GM23338 (cell line): Measurements from ENCODE around the gene AFAP1L2. TPM values are rescaled to one million over a fixed set of nuclear protein-coding genes. Genes with fewer than 3 reads are reported as not detected.

Experiments used
- ATAC-seq: fragments of 200-7000 bp; cut with Tn5 transposase; 3 replicates; pipeline ENCODE4 v1.9.1; 2020
- DNase-seq: peaks from one replicate; pipeline ENCODE4 v3.0.0-alpha.2; 2015; ENCODE audit warnings: low spot score
- H2AFZ ChIP-seq: fragments of 200-600 bp; sonication (generic); 2 replicates; pipeline ENCODE4 v1.8.0; 2016; ENCODE audit warnings: antibody characterized with exemption, mild to moderate bottlenecking, moderate library complexity
- H3F3A ChIP-seq: fragments of 200-600 bp; sonication (generic); replicated peaks from 2 replicates; pipeline ENCODE4 v1.8.0; 2017; ENCODE audit warnings: antibody characterized with exemption, mixed run types, low read depth
- H3K27ac ChIP-seq: fragments of 200-600 bp; sonication (generic); 2 replicates; pipeline ENCODE4 v1.6.1; 2016; ENCODE audit warnings: low read depth
- H3K27me3 ChIP-seq: fragments of 200-600 bp; sonication (generic); 2 replicates; pipeline ENCODE4 v1.8.0; 2016; ENCODE audit warnings: mild to moderate bottlenecking, mixed run types, moderate library complexity; ENCODE audit not compliant: insufficient read depth
- H3K36me3 ChIP-seq: fragments of 200-600 bp; sonication (generic); 2 replicates; pipeline ENCODE4 v1.8.0; 2016; ENCODE audit warnings: mild to moderate bottlenecking; ENCODE audit not compliant: insufficient read depth
- H3K4me1 ChIP-seq: fragments of 200-600 bp; sonication (generic); 2 replicates; pipeline ENCODE4 v1.8.0; 2016; ENCODE audit warnings: mild to moderate bottlenecking, moderate library complexity; ENCODE audit not compliant: insufficient read depth
- H3K4me2 ChIP-seq: fragments of 200-600 bp; sonication (generic); 2 replicates; pipeline ENCODE4 v1.7.1; 2017; ENCODE audit warnings: mixed run types
- H3K4me3 ChIP-seq: fragments of 200-600 bp; sonication (generic); 2 replicates; pipeline ENCODE4 v1.6.1; 2016; ENCODE audit warnings: mixed run types
- H3K79me2 ChIP-seq: fragments of 200-600 bp; sonication (generic); replicated peaks from 2 replicates; pipeline ENCODE4 v1.8.0; 2017; ENCODE audit warnings: mild to moderate bottlenecking; ENCODE audit not compliant: insufficient read depth
- H3K9me2 ChIP-seq: fragments of 200-600 bp; sonication (generic); 2 replicates; pipeline ENCODE4 v1.8.0; 2017; ENCODE audit not compliant: insufficient read depth
- H4K20me1 ChIP-seq: fragments of 200-600 bp; sonication (generic); replicated peaks from 2 replicates; pipeline ENCODE4 v1.8.0; 2017; ENCODE audit warnings: mild to moderate bottlenecking; ENCODE audit not compliant: insufficient read depth
- H3K27ac Mint-ChIP-seq: 2 replicates; pipeline ENCODE4 v1.8.0; 2020; ENCODE audit warnings: inconsistent platforms, mild to moderate bottlenecking, moderate library complexity, mixed read lengths
- H3K27me3 Mint-ChIP-seq: 3 replicates; pipeline ENCODE4 v1.8.0; 2022; ENCODE audit warnings: low read depth, mild to moderate bottlenecking, moderate library complexity, mixed read lengths, inconsistent platforms; ENCODE audit not compliant: insufficient read depth, poor library complexity
- H3K36me3 Mint-ChIP-seq: 3 replicates; pipeline ENCODE4 v1.8.0; 2021; ENCODE audit warnings: low read depth, mild to moderate bottlenecking, inconsistent platforms, moderate library complexity, mixed read lengths
- H3K4me1 Mint-ChIP-seq: 3 replicates; pipeline ENCODE4 v1.8.0; 2020; ENCODE audit warnings: mild to moderate bottlenecking, inconsistent platforms, mixed read lengths
- H3K4me3 Mint-ChIP-seq: 3 replicates; pipeline ENCODE4 v1.8.0; 2021; ENCODE audit warnings: moderate library complexity, mild to moderate bottlenecking, inconsistent platforms, mixed read lengths
- H3K9me3 Mint-ChIP-seq: 3 replicates; pipeline ENCODE4 v1.8.0; 2020; ENCODE audit warnings: moderate library complexity, mild to moderate bottlenecking, inconsistent platforms, mixed read lengths
- JUNB ChIP-seq: IDR thresholded peaks from one replicate; pipeline ENCODE4 v1.6.1; 2016; ENCODE audit warnings: antibody characterized with exemption; ENCODE audit not compliant: unreplicated experiment
- NANOG ChIP-seq: IDR thresholded peaks from 2 replicates; pipeline ENCODE4 v1.6.1; 2016; ENCODE audit warnings: antibody characterized with exemption, borderline replicate concordance
- POLR2AphosphoS5 ChIP-seq: IDR thresholded peaks from 2 replicates; pipeline ENCODE4 v1.6.1; 2016; ENCODE audit warnings: antibody characterized with exemption, low read depth
- STAT1 ChIP-seq: IDR thresholded peaks from one replicate; pipeline ENCODE4 v1.6.1; 2016; ENCODE audit warnings: antibody characterized with exemption; ENCODE audit not compliant: unreplicated experiment
- ZNF114 ChIP-seq: fragments of 250-450 bp; sonication (Bioruptor Pico); IDR thresholded peaks from 2 replicates; pipeline ENCODE4 v1.5.0; 2020; ENCODE audit warnings: mild to moderate bottlenecking, moderate library complexity
- ZNF331 ChIP-seq: fragments of 250-450 bp; sonication (Bioruptor Pico); IDR thresholded peaks from 2 replicates; pipeline ENCODE4 v1.5.0; 2020; ENCODE audit warnings: low read depth, mild to moderate bottlenecking, moderate library complexity
- polyA plus RNA-seq: library from polyadenylated mRNA; unstranded; fragments of >200 nt; fragmentation: Nextera tagmentation; extraction: Ambion mirVana; gene quantifications from 2 replicates; pipeline ENCODE4 v1.2.1, GENCODE V29; 2016
- total RNA-seq: library from RNA; depleted of rRNA; stranded (reverse); fragments of >200 nt; shearing (Covaris generic); gene quantifications from 2 replicates; pipeline ENCODE4 v1.2.3, GENCODE V29; 2014
- TF ChIP-seq, protein P1 (sequence below): IDR thresholded peaks from 2 replicates; pipeline ENCODE4 v1.6.1; 2016; ENCODE audit warnings: antibody characterized with exemption
- TF ChIP-seq, protein P2 (sequence below): fragments of 250-450 bp; sonication (Bioruptor Pico); IDR thresholded peaks from 2 replicates; pipeline ENCODE4 v1.5.0; 2020; ENCODE audit warnings: mild to moderate bottlenecking, moderate library complexity
- TF ChIP-seq, protein P3 (sequence below), 2 experiments: fragments of 200-600 bp in 1 of 2; sonication (generic) in 1 of 2; conservative IDR thresholded peaks; 2 replicates each; pipeline versions ENCODE4 v1.5.1 to v1.6.1; 2016 to 2017; ENCODE audit warnings: antibody characterized with exemption in 2 of 2, low read depth in 2 of 2, mild to moderate bottlenecking in 2 of 2, moderate library complexity in 1 of 2

AFAP1L2 gene
- total and polyA plus RNA-seq, 2 experiments from 2014 or later = 2.3 to 6.5 TPM

DNA sequence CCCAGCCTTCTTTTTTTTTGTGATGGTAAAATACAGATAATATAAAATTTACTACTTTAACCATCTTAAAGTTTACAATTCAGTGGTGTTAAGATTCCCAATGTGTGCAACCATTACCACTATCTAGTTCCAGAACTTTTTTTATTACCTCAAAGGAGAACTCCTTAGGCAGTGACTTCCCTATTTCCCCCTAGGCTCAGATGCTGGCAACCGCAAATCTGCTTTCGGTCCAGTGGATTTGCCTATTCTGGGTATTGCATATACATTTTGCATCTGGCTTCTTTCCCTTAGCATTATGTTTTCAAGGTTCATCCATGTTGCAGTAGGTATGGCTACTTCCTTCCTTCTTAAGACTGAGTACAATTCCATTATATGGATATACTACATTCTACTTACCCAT is 56.5 kb downstream of the AFAP1L2 start:
- Histone ChIP-seq H3K4me3 (no peak overlapping the region), H3K27ac (no peak overlapping the region), H3K4me2 (no peak overlapping the region), H3K4me1 (0 out of 2 replicates have a peak, but pooled peaks cover 3% of the 10 kb centered on the region), H3F3A (no peaks in the 10 kb centered on the region), H3K79me2 (no peaks in the 10 kb centered on the region), H3K9me2 (0 out of 2 replicates have a peak, but pooled peaks cover 1% of the 10 kb centered on the region), H3K36me3 (no peaks in the 10 kb centered on the region), H2AFZ (no peak overlapping the region), H4K20me1 (no peaks in the 10 kb centered on the region), H3K27me3 (no peaks in the 10 kb centered on the region)
- no peaks in the 10 kb centered on the region for H3K9me3 Mint-ChIP-seq
- DNase-seq = no peak
- H3K27me3 Mint-ChIP-seq = peaks cover 6% of the 10 kb centered on the region
- TF ChIP-seq, protein P1, sequence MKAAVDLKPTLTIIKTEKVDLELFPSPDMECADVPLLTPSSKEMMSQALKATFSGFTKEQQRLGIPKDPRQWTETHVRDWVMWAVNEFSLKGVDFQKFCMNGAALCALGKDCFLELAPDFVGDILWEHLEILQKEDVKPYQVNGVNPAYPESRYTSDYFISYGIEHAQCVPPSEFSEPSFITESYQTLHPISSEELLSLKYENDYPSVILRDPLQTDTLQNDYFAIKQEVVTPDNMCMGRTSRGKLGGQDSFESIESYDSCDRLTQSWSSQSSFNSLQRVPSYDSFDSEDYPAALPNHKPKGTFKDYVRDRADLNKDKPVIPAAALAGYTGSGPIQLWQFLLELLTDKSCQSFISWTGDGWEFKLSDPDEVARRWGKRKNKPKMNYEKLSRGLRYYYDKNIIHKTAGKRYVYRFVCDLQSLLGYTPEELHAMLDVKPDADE = no peak
- no peak for TF ChIP-seq STAT1
- TF ChIP-seq JUNB = no peak
- no peak for TF ChIP-seq ZNF331 (CRISPR knock-in tag)
- TF ChIP-seq, protein P2, sequence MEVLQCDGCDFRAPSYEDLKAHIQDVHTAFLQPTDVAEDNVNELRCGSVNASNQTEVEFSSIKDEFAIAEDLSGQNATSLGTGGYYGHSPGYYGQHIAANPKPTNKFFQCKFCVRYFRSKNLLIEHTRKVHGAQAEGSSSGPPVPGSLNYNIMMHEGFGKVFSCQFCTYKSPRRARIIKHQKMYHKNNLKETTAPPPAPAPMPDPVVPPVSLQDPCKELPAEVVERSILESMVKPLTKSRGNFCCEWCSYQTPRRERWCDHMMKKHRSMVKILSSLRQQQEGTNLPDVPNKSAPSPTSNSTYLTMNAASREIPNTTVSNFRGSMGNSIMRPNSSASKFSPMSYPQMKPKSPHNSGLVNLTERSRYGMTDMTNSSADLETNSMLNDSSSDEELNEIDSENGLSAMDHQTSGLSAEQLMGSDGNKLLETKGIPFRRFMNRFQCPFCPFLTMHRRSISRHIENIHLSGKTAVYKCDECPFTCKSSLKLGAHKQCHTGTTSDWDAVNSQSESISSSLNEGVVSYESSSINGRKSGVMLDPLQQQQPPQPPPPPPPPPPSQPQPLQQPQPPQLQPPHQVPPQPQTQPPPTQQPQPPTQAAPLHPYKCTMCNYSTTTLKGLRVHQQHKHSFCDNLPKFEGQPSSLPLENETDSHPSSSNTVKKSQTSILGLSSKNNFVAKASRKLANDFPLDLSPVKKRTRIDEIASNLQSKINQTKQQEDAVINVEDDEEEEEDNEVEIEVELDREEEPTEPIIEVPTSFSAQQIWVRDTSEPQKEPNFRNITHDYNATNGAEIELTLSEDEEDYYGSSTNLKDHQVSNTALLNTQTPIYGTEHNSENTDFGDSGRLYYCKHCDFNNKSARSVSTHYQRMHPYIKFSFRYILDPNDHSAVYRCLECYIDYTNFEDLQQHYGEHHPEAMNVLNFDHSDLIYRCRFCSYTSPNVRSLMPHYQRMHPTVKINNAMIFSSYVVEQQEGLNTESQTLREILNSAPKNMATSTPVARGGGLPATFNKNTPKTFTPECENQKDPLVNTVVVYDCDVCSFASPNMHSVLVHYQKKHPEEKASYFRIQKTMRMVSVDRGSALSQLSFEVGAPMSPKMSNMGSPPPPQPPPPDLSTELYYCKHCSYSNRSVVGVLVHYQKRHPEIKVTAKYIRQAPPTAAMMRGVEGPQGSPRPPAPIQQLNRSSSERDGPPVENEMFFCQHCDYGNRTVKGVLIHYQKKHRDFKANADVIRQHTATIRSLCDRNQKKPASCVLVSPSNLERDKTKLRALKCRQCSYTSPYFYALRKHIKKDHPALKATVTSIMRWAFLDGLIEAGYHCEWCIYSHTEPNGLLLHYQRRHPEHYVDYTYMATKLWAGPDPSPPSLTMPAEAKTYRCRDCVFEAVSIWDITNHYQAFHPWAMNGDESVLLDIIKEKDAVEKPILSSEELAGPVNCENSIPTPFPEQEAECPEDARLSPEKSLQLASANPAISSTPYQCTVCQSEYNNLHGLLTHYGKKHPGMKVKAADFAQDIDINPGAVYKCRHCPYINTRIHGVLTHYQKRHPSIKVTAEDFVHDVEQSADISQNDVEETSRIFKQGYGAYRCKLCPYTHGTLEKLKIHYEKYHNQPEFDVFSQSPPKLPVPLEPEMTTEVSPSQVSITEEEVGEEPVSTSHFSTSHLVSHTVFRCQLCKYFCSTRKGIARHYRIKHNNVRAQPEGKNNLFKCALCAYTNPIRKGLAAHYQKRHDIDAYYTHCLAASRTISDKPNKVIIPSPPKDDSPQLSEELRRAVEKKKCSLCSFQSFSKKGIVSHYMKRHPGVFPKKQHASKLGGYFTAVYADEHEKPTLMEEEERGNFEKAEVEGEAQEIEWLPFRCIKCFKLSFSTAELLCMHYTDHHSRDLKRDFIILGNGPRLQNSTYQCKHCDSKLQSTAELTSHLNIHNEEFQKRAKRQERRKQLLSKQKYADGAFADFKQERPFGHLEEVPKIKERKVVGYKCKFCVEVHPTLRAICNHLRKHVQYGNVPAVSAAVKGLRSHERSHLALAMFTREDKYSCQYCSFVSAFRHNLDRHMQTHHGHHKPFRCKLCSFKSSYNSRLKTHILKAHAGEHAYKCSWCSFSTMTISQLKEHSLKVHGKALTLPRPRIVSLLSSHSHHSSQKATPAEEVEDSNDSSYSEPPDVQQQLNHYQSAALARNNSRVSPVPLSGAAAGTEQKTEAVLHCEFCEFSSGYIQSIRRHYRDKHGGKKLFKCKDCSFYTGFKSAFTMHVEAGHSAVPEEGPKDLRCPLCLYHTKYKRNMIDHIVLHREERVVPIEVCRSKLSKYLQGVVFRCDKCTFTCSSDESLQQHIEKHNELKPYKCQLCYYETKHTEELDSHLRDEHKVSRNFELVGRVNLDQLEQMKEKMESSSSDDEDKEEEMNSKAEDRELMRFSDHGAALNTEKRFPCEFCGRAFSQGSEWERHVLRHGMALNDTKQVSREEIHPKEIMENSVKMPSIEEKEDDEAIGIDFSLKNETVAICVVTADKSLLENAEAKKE (CRISPR knock-in tag) = no peak
- no peak for TF ChIP-seq POLR2AphosphoS5
- TF ChIP-seq ZNF114 (CRISPR knock-in tag) = no peak
- TF ChIP-seq, protein P3, sequence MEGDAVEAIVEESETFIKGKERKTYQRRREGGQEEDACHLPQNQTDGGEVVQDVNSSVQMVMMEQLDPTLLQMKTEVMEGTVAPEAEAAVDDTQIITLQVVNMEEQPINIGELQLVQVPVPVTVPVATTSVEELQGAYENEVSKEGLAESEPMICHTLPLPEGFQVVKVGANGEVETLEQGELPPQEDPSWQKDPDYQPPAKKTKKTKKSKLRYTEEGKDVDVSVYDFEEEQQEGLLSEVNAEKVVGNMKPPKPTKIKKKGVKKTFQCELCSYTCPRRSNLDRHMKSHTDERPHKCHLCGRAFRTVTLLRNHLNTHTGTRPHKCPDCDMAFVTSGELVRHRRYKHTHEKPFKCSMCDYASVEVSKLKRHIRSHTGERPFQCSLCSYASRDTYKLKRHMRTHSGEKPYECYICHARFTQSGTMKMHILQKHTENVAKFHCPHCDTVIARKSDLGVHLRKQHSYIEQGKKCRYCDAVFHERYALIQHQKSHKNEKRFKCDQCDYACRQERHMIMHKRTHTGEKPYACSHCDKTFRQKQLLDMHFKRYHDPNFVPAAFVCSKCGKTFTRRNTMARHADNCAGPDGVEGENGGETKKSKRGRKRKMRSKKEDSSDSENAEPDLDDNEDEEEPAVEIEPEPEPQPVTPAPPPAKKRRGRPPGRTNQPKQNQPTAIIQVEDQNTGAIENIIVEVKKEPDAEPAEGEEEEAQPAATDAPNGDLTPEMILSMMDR (conservative IDR thresholded peaks at IDR 0.05; ENCODE audit: low read depth in 2 of 2) = no peak
- TF ChIP-seq NANOG = no peak
- peaks cover 30% of the 10 kb centered on the region for H3K4me1 Mint-ChIP-seq
- no peak overlapping the region for H3K27ac Mint-ChIP-seq
- ATAC-seq = no peak
- no peaks in the 10 kb centered on the region for H3K36me3 Mint-ChIP-seq
- no peak overlapping the region for H3K4me3 Mint-ChIP-seq
